Spleen (tissue), 11 donors: ENCODE data around the gene KCNQ1. TPM values are rescaled to one million over a fixed set of nuclear protein-coding genes. Genes with fewer than 3 reads are reported as not detected.

Experiments used
- DNase-seq: peaks from one replicate; pipeline ENCODE4 v3.0.0-alpha.2; 2020
- H3K27ac ChIP-seq, 8 donors: fragments of 200-600 bp; sonication (generic) in 7 of 8; 1 replicate in 4 of 8; 2 replicates in 4 of 8; pipeline versions ENCODE4 v1.5.0 to v1.8.0; 2016 to 2021; ENCODE audit warnings: inconsistent platforms in 4 of 8, mild to moderate bottlenecking in 4 of 8, moderate library complexity in 1 of 8
- H3K27me3 ChIP-seq, 7 donors: fragments of 200-600 bp; sonication (generic) in 6 of 7; replicated peaks in 1 of 7; 1 replicate in 4 of 7; 2 replicates in 3 of 7; pipeline versions ENCODE4 v1.5.0 to v1.8.0; 2016 to 2021; ENCODE audit warnings: inconsistent platforms in 3 of 7, mild to moderate bottlenecking in 1 of 7
- H3K36me3 ChIP-seq, 6 donors: fragments of 200-600 bp; sonication (generic) in 5 of 6; 1 replicate in 4 of 6; 2 replicates in 2 of 6; pipeline versions ENCODE4 v1.5.0 to v1.8.0; 2016 to 2021; ENCODE audit warnings: inconsistent platforms in 2 of 6
- H3K4me1 ChIP-seq, 6 donors: fragments of 200-600 bp; sonication (generic) in 5 of 6; 1 replicate in 3 of 6; 2 replicates in 3 of 6; pipeline versions ENCODE4 v1.5.0 to v1.8.0; 2016 to 2021; ENCODE audit warnings: inconsistent platforms in 3 of 6
- H3K4me3 ChIP-seq, 8 donors: fragments of 200-600 bp; sonication (generic) in 7 of 8; 1 replicate in 4 of 8; 2 replicates in 4 of 8; pipeline versions ENCODE4 v1.5.0 to v1.8.0; 2016 to 2021; ENCODE audit warnings: inconsistent platforms in 4 of 8, mild to moderate bottlenecking in 4 of 8, moderate library complexity in 2 of 8
- H3K9me3 ChIP-seq, 8 donors: fragments of 200-600 bp; sonication (generic) in 7 of 8; 1 replicate in 4 of 8; 2 replicates in 4 of 8; pipeline versions ENCODE4 v1.5.0 to v1.8.0; 2016 to 2021; ENCODE audit warnings: inconsistent platforms in 4 of 8
- CTCF ChIP-seq, 11 experiments: fragments of 200-600 bp in 7 of 11; fragments of 450-650 bp in 4 of 11; sonication (generic) in 4 of 11; IDR thresholded peaks in 8 of 11; conservative IDR thresholded peaks in 3 of 11; 1 replicate in 7 of 11; 2 replicates in 4 of 11; pipeline versions ENCODE4 v1.4.0 to v1.8.0; 2016 to 2021; ENCODE audit warnings: antibody characterized with exemption in 11 of 11, inconsistent platforms in 4 of 11, mild to moderate bottlenecking in 1 of 11
- POLR2A ChIP-seq, 3 donors: fragments of 450-650 bp; IDR thresholded peaks; one replicate each; pipeline ENCODE4 v1.5.1; 2017; ENCODE audit warnings: antibody characterized with exemption in 3 of 3, mild to moderate bottlenecking in 1 of 3
- POLR2AphosphoS5 ChIP-seq, 3 donors: sonication (generic); formaldehyde crosslinking; IDR thresholded peaks; one replicate each; pipeline ENCODE4 v1.5.1; 2017; ENCODE audit warnings: antibody characterized with exemption in 3 of 3
- WGBS, 5 donors: extraction: QIAGEN DNeasy Blood & Tissue Kit in 3 of 5; methylation state at CpG; one replicate each; pipeline versions ENCODE4 v1.1.5 to v1.1.7; 2013 to 2018; 5-methylcytosine and 5-hydroxymethylcytosine counted together
- intact Hi-C: fragments of 100-400 bp; cut with DNase I; formaldehyde crosslinking; loops from one replicate; pipeline ENCODE4 v1.15.0; 2023; ENCODE audit warnings: low total_unique reads
- polyA plus RNA-seq, 3 donors: library from polyadenylated mRNA; stranded (reverse); fragments of 200-250 nt; gene quantifications; one replicate each; pipeline ENCODE4 v1.2.1, GENCODE V29; 2013
- total RNA-seq, 7 donors: library from RNA; depleted of rRNA in 3 of 7; stranded (reverse); fragments of >200 nt in 3 of 7; fragmentation: NEBNext Ultra II Directional in 4 of 7; extraction: Animal tissue kit (Norgen Biotek cat#: 25700) in 4 of 7; gene quantifications; one replicate each; pipeline versions ENCODE4 v1.1.0 to v1.2.1, GENCODE V29; 2016 to 2021
- donor health status: healthy with polysubstance abuse.
- donor health status: DM: no; HTN: no; CAD: no; lungs with moderate emphysema.
- donor health status: DM: no; HTN: no; CAD: no.
- donor health status: Bipolar disorder and iron deficiency.
- donor health status: healthy.
- donor health status: DM: no; HTN: no; CAD: no.
- donor health status: DM: yes; HTN: yes; CAD: no.

KCNQ1 gene
- total and polyA plus RNA-seq, 10 donors, result 3.3 to 21.6 (median 13.5) TPM

DNA sequence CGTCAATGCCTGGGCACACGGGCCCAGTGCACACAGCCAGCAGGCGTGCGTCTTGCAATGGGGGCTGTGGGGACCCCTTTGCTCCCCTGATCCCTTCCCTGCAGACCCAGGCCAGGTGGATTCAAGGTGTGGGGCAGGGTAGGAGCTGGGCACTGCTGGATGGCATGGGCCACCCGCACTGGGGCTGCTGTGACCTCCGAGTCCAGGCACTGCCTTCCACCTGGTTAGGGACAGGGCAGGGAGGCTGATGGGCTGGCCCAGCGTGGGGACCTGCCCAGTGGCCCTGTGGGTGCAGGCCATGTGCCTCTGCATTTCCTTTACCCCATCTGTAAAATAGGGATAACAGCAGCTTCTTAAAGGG lies 22.9 kb downstream of the KCNQ1 start:
- Histone ChIP-seq H3K4me1 (peaks cover 13 to 60% (median 39%) of the 10 kb centered on the region in 6 donors), H3K9me3 (no peaks in the 10 kb centered on the region), H3K4me3 (peak overlapping the region in 1 of 8 donors; percentile 30), H3K27ac (no peak overlapping the region), H3K36me3 (no peaks in the 10 kb centered on the region), H3K27me3 (no peaks in the 10 kb centered on the region)
- intact Hi-C loops, result no loop called here
- no peak for TF ChIP-seq POLR2A (IDR thresholded peaks at IDR 0.05)
- TF ChIP-seq POLR2AphosphoS5 (IDR thresholded peaks at IDR 0.05), result no peak
- no peak for TF ChIP-seq CTCF (IDR thresholded peaks at IDR 0.05 in 8 of 11, conservative IDR thresholded peaks at IDR 0.05 in 3 of 11)
- DNase-seq, result peak; percentile 79
- WGBS, 5 donors, result 72 to 84% (median 77%) methylated on average over 5 to 7 of the region's 7 CpGs

GRCh38 chr11:2468363-2469235 lies 23.8 kb downstream of the KCNQ1 start:
- no peak overlapping the region for H3K4me3 ChIP-seq
- DNase-seq, result no peak
- intact Hi-C loops, result no loop called here
- H3K9me3 ChIP-seq, result no peaks in the 10 kb centered on the region
- H3K36me3 ChIP-seq, result no peaks in the 10 kb centered on the region
- no peak overlapping the region for H3K27ac ChIP-seq
- 77 to 87% (median 80%) methylated on average over 21 of the region's 21 CpGs for WGBS, 5 donors
- no peaks in the 10 kb centered on the region for H3K27me3 ChIP-seq
- no peak for TF ChIP-seq POLR2A (IDR thresholded peaks at IDR 0.05)
- TF ChIP-seq POLR2AphosphoS5 (IDR thresholded peaks at IDR 0.05), result no peak
- TF ChIP-seq CTCF (IDR thresholded peaks at IDR 0.05 in 8 of 11, conservative IDR thresholded peaks at IDR 0.05 in 3 of 11), result no peak
- H3K4me1 ChIP-seq, result peaks cover 13 to 51% (median 31%) of the 10 kb centered on the region in 6 donors

GRCh38 chr11:2470495-2470894 lies 25.7 kb downstream of the KCNQ1 start:
- no peak for TF ChIP-seq CTCF (IDR thresholded peaks at IDR 0.05 in 8 of 11, conservative IDR thresholded peaks at IDR 0.05 in 3 of 11)
- no peak for TF ChIP-seq POLR2A (IDR thresholded peaks at IDR 0.05)
- TF ChIP-seq POLR2AphosphoS5 (IDR thresholded peaks at IDR 0.05), result no peak
- no peaks in the 10 kb centered on the region for H3K36me3 ChIP-seq
- H3K4me3 ChIP-seq, result no peak overlapping the region
- WGBS, 5 donors, result 81 to 90% (median 87%) methylated on average over 7 of the region's 7 CpGs
- H3K27me3 ChIP-seq, result no peaks in the 10 kb centered on the region
- no peak for DNase-seq
- H3K27ac ChIP-seq, result no peak overlapping the region
- intact Hi-C loops, result no loop called here
- H3K4me1 ChIP-seq, result peaks cover 13 to 33% (median 26%) of the 10 kb centered on the region in 6 donors
- H3K9me3 ChIP-seq, result no peaks in the 10 kb centered on the region

DNA sequence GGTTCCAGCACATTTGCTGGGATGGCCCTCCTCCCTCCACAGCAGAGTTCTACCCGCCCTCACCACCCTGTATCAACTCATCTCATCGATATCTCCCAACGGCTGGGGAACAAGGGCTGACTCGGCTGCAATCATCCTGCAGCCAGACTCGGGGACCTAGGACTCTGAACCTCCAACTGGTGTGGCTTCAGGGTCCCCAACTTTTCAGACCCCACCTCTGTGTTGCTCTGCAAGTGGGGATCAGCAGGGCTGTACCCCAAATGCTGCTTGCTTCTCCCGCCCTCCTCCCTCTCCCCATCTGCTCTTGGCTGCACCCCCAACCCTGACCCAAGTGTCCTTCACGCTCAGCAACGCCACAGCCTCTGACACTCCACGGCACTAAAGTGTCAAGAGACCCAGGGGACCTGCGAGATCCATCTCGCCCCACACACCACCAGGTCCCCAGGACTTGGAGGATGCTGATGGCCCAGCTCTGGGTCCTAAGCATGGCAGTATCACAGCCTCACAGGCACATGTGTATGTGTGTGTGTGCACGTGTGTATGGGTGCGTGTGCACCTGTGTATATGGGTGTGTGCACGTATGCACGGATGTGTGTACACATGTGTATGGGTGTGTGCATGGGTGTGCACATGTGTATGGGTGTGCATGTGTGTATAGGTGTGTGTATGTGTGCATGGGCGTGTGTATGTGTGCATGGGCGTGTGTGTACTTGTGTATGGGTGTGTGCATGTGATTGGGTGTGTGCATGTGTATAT lies 26.4 kb downstream of the KCNQ1 start:
- H3K27ac ChIP-seq, result no peak overlapping the region
- no peak for DNase-seq
- H3K27me3 ChIP-seq, result no peaks in the 10 kb centered on the region
- no peak overlapping the region for H3K4me3 ChIP-seq
- WGBS, 5 donors, result 83 to 93% (median 85%) methylated on average over 16 to 17 of the region's 17 CpGs
- intact Hi-C loops, result no loop called here
- H3K9me3 ChIP-seq, result no peaks in the 10 kb centered on the region
- H3K4me1 ChIP-seq, result peaks cover 13 to 25% (median 19%) of the 10 kb centered on the region in 6 donors
- TF ChIP-seq POLR2AphosphoS5 (IDR thresholded peaks at IDR 0.05) (no peak), CTCF (IDR thresholded peaks at IDR 0.05 in 8 of 11, conservative IDR thresholded peaks at IDR 0.05 in 3 of 11) (no peak), POLR2A (IDR thresholded peaks at IDR 0.05) (no peak)
- H3K36me3 ChIP-seq, result no peaks in the 10 kb centered on the region
